Islet precursor cell (in vitro differentiated cells): ENCODE results near the gene GHRH.

Experiments used
- DNase-seq: peaks from one replicate; pipeline ENCODE4 v3.0.0-alpha.2; 2018

GHRH gene

GRCh38 chr20:37236462-37236861, 25.2 kb downstream of the GHRH start:
- DNase-seq: peak; percentile 19

GRCh38 chr20:37235065-37235464, 26.5 kb downstream of the GHRH start:
- no peak for DNase-seq

DNA sequence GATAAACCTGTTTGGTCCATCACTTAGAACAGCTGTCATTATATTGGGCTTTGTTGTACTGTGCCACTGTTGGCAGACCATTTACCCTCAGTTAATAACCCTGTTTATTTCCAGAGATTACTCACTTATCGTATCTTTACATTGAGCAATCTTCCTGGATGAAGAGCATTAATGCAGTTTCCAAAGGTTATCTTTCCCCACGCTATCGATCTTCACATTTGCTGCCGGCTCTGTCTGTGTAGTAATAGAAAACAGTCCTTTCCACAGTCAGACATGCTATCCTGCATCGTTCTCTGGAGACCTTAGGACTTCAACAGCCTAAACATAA, 27.4 kb downstream of the GHRH start:
- no peak for DNase-seq

DNA sequence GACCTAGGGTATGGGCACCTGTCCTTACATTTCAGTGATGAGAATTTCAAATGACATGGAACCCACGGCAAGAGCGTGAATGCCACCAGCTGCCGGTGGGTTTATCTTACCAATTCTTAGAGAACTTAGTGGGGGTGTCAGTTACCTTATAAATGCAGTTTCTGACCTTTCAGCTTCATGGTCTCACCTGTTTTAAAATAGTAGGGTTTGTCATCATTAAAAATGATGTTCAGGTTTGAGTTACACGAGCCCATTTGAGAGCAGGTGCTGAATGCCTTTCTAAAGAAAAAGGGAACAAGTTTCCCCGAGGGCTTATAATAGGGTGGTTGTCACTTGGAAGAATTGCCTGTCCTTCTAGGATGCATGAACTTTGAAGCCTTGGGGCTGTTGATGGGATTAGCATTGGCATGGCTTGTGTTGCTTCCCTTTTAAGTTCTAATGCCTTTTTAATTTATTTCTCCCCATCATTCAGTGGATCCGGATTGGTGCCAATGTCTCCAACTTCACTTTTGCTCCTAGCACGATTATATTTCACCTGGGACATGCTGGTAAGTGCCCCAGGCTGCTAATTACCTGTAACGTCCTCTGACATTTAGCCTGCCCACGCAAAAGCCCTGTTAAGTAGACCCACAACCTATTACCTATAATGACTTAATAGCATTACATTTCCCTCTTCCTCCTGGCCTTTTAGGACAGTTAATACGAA, 27.9 kb downstream of the GHRH start:
- DNase-seq: no peak

GRCh38 chr20:37231947-37232630, 29.5 kb downstream of the GHRH start:
- no peak for DNase-seq

GRCh38 chr20:37230200-37230599, 31.4 kb downstream of the GHRH start:
- no peak for DNase-seq

GRCh38 chr20:37229357-37229756, 32.3 kb downstream of the GHRH start:
- peak; percentile 79 for DNase-seq

- DNase-seq: no peak
Observed at GRCh38 chr20:37228656-37229055, 33.0 kb downstream of the GHRH start.

- no peak for DNase-seq
Observed at GRCh38 chr20:37228082-37228481, 33.5 kb downstream of the GHRH start.

GRCh38 chr20:37226889-37227288, 34.7 kb downstream of the GHRH start:
- peak; percentile 25 for DNase-seq

GRCh38 chr20:37225146-37225545, 36.5 kb downstream of the GHRH start:
- peak; percentile 32 for DNase-seq

DNA sequence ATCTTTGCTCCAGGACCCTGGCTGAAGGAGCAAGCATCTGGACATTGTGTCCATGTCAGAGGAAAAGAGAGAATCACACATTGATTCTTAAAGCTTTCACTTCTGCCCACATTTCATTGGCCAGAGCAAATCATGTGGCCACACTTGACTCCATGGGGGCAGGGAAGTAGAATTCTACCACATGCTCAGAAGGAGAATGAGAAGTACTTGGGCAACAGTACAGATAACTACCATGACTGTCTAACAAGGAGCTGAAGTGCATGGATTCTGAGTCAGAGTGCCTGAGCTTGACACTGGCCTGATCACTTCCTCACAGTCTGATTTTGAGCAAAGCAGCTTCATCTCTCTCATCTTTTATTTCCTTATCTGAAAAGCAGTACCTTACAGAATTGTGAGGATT, 38.6 kb downstream of the GHRH start:
- DNase-seq: peak; percentile 61

DNA sequence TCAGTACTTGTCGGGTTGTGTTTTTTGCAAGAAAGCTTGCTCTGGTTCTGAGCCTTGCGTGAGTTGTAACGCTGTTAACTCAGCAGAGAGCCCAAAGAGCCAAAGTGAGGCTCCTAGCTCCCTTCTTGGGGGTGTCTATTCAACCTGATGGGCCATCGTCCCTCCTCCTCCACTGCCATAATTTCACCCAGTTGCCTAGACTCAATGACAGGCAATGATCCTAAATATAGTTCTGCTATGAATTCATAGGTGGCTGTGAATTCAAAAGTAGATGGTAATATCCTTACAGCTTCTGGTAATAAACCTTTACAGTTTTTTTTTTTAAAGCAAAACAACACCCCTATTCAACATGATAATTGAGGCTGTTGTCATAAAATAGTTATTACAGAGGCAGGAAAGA, 39.5 kb downstream of the GHRH start:
- DNase-seq: peak; percentile 19

DNA sequence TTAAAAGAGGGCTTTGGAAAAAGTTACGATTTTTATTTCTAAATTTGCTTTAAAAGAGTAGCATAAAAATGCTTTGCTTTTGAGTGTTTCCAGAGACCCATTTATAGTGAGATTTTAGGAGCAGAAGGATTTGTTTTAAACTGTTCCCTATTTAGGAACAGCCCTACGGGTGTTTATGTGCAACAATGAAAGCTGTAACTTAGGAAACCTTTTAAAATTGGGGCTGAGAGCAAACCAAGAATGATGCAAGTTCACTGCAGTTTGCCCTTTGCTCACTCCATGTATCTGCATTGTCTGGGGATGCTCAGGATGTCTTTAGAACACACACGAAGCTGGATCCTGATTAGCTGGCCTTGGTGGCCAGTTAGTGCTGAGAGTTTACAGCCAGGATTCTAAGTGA, 40.9 kb downstream of the GHRH start:
- peak; percentile 22 for DNase-seq

- DNase-seq: peak; percentile 33
Observed at GRCh38 chr20:37219751-37220668, 41.6 kb downstream of the GHRH start.

GRCh38 chr20:37218976-37219375, 42.6 kb downstream of the GHRH start:
- no peak for DNase-seq

- DNase-seq: peak; percentile 13
Observed at GRCh38 chr20:37218441-37218840, 43.2 kb downstream of the GHRH start.

GRCh38 chr20:37209661-37210314, 51.8 kb downstream of the GHRH start:
- DNase-seq: no peak

DNA sequence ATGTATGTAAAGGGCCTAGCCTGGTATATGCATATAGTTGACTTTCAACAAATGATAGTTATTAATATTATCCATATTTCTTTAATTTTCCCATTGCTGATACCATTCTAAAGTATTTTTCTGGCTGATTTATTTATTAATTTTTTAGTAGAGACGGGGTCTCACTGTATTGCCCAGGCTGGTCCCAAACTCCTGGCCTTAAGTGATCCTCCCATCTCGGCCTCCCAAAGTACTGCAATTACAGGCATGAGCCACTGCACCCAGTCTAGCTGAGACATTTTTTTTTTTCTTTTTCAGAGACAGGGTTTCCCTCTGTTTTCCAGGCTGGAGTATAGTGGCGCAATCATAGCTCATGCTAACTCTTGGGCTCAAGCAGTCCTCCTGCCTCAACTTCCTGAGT, 52.4 kb downstream of the GHRH start:
- no peak for DNase-seq

- DNase-seq: no peak
Observed at GRCh38 chr20:37207171-37207570, 54.4 kb downstream of the GHRH start.

DNA sequence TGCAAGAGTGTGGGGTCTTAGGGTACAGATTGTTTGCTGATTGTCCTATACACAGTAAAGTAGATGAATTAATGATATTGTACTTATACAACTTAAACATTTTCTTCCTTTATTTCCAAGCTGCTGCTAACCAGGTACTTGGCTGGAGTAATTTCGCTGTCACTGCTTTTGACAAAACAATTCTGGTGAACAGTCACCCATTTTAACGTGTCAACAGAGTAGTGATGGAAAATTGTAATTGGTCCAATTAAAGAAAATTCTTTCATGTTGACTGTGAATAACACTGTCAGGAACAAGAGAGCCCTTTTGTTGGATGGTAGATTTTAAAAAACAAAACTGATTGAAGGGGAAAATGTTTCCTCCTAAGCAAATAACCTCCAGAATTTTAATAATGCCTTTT, 55.8 kb downstream of the GHRH start:
- DNase-seq: no peak

- no peak for DNase-seq
Observed at GRCh38 chr20:37205130-37205529, 56.5 kb downstream of the GHRH start.

- DNase-seq: no peak
Observed at GRCh38 chr20:37204056-37204455, 57.6 kb downstream of the GHRH start.
